GM23248 (cell line): Measurements from ENCODE around the gene PRAC1. TPM values are rescaled to one million over a fixed set of nuclear protein-coding genes. Genes with fewer than 3 reads are reported as not detected.

ENCODE experiments used
- DNase-seq: peaks from one replicate; pipeline ENCODE4 v3.0.0-alpha.2; 2015
- H2AFZ ChIP-seq: fragments of 200-600 bp; sonication (generic); 2 replicates; pipeline ENCODE4 v1.6.1; 2016; ENCODE audit warnings: antibody characterized with exemption
- H3F3A ChIP-seq: fragments of 200-600 bp; sonication (generic); 2 replicates; pipeline ENCODE4 v1.6.1; 2016; ENCODE audit warnings: mild to moderate bottlenecking, antibody characterized with exemption, mixed run types; ENCODE audit not compliant: insufficient read depth
- H3K27ac ChIP-seq: fragments of 200-600 bp; sonication (generic); 2 replicates; pipeline ENCODE4 v1.5.1; 2016; ENCODE audit warnings: mild to moderate bottlenecking
- H3K27me3 ChIP-seq: fragments of 200-600 bp; sonication (generic); replicated peaks from 2 replicates; pipeline ENCODE4 v1.6.1; 2016; ENCODE audit warnings: mild to moderate bottlenecking; ENCODE audit not compliant: insufficient read depth
- H3K36me3 ChIP-seq: fragments of 200-600 bp; sonication (generic); 2 replicates; pipeline ENCODE4 v1.6.1; 2016; ENCODE audit warnings: low read depth, mild to moderate bottlenecking
- H3K4me1 ChIP-seq: fragments of 200-600 bp; sonication (generic); 2 replicates; pipeline ENCODE4 v1.6.1; 2016; ENCODE audit warnings: mild to moderate bottlenecking; ENCODE audit not compliant: insufficient read depth
- H3K4me2 ChIP-seq: fragments of 200-600 bp; sonication (generic); one replicate; pipeline ENCODE4 v1.6.1; 2016; ENCODE audit warnings: mild to moderate bottlenecking; ENCODE audit not compliant: unreplicated experiment
- H3K4me3 ChIP-seq: fragments of 200-600 bp; sonication (generic); 2 replicates; pipeline ENCODE4 v1.5.1; 2016; ENCODE audit warnings: mild to moderate bottlenecking
- H3K79me2 ChIP-seq: fragments of 200-600 bp; sonication (generic); 2 replicates; pipeline ENCODE4 v1.6.1; 2016; ENCODE audit warnings: mild to moderate bottlenecking; ENCODE audit not compliant: insufficient read depth
- H3K9ac ChIP-seq: fragments of 200-600 bp; sonication (generic); 2 replicates; pipeline ENCODE4 v1.6.1; 2016; ENCODE audit warnings: mild to moderate bottlenecking
- H3K9me2 ChIP-seq: fragments of 200-600 bp; sonication (generic); 2 replicates; pipeline ENCODE4 v1.6.1; 2016; ENCODE audit warnings: mixed run types, mild to moderate bottlenecking, moderate library complexity; ENCODE audit not compliant: insufficient read depth
- H3K9me3 ChIP-seq: fragments of 200-600 bp; sonication (generic); one replicate; pipeline ENCODE4 v1.6.1; 2017; ENCODE audit warnings: low read depth
- H4K20me1 ChIP-seq: fragments of 200-600 bp; sonication (generic); 2 replicates; pipeline ENCODE4 v1.6.0; 2016; ENCODE audit not compliant: insufficient read depth
- EZH2 ChIP-seq: fragments of 200-600 bp; sonication (generic); IDR thresholded peaks from 2 replicates; pipeline ENCODE4 v1.6.1; 2018; ENCODE audit warnings: antibody characterized with exemption, mild to moderate bottlenecking; ENCODE audit not compliant: insufficient read depth, poor library complexity, severe bottlenecking
- EZH2phosphoT487 ChIP-seq: fragments of 200-600 bp; sonication (generic); IDR thresholded peaks from 2 replicates; pipeline ENCODE4 v1.6.1; 2018; ENCODE audit warnings: antibody characterized with exemption, moderate library complexity, mild to moderate bottlenecking, low read depth; ENCODE audit not compliant: insufficient read depth
- WGBS, 2 experiments: methylation state at CpG; one replicate each; pipeline ENCODE4 v1.1.6; 2015 to 2017; ENCODE audit warnings: low lambda C conversion rate in 2 of 2, low coverage in 1 of 2; ENCODE audit errors: missing lambda C conversion rate in 2 of 2; 5-methylcytosine and 5-hydroxymethylcytosine counted together
- in situ Hi-C: fragments of 300-500 bp; cut with MboI; formaldehyde crosslinking; loops from 2 replicates; pipeline ENCODE4 v1.15.0; 2020
- polyA plus RNA-seq: library from polyadenylated mRNA; unstranded; fragments of >200 nt; fragmentation: Nextera tagmentation; extraction: Ambion mirVana; gene quantifications from 2 replicates; pipeline ENCODE4 v1.2.1, GENCODE V29; 2016
- total RNA-seq: library from RNA; depleted of rRNA; stranded (reverse); fragments of >200 nt; shearing (Covaris generic); gene quantifications from 2 replicates; pipeline ENCODE4 v1.2.3, GENCODE V29; 2014

PRAC1 gene
- total and polyA plus RNA-seq, 2 experiments from 2014 or later = not detected

- DNase-seq = no peak
- WGBS, 2 experiments = 5 to 6% methylated on average over 37 of the region's 37 CpGs
- H3K9me2 ChIP-seq = no peaks in the 10 kb centered on the region
- H3K4me1 ChIP-seq = no peaks in the 10 kb centered on the region
- no peak overlapping the region for H3K4me2 ChIP-seq
- TF ChIP-seq EZH2phosphoT487 (no peak), EZH2 (peak; percentile 37)
- no peaks in the 10 kb centered on the region for H3K9me3 ChIP-seq
- H3K27me3 ChIP-seq = peaks cover 99% of the 10 kb centered on the region
- in situ Hi-C loops = no loop called here
- H3K4me3 ChIP-seq = no peak overlapping the region
- no peak overlapping the region for H2AFZ ChIP-seq
- H3K27ac ChIP-seq = no peak overlapping the region
- H3K79me2 ChIP-seq = no peaks in the 10 kb centered on the region
- H3F3A ChIP-seq = no peaks in the 10 kb centered on the region
- H3K36me3 ChIP-seq = no peaks in the 10 kb centered on the region
- H4K20me1 ChIP-seq = no peaks in the 10 kb centered on the region
- H3K9ac ChIP-seq = no peak overlapping the region
Observed at GRCh38 chr17:48738803-48739526, 16.6 kb upstream of the PRAC1 start.

GRCh38 chr17:48738424-48738802 lies 16.1 kb upstream of the PRAC1 start:
- in situ Hi-C loops = no loop called here
- Histone ChIP-seq H3K4me3 (no peak overlapping the region), H3K4me2 (no peak overlapping the region)

GRCh38 chr17:48737330-48738043 lies 15.2 kb upstream of the PRAC1 start:
- Histone ChIP-seq H3K9me3 (no peaks in the 10 kb centered on the region), H3F3A (no peaks in the 10 kb centered on the region), H4K20me1 (no peaks in the 10 kb centered on the region), H3K27ac (no peak overlapping the region), H3K4me2 (no peak overlapping the region), H3K79me2 (no peaks in the 10 kb centered on the region), H2AFZ (no peak overlapping the region), H3K27me3 (peaks cover 99% of the 10 kb centered on the region), H3K4me1 (no peaks in the 10 kb centered on the region), H3K36me3 (no peaks in the 10 kb centered on the region), H3K9me2 (no peaks in the 10 kb centered on the region), H3K4me3 (no peak overlapping the region), H3K9ac (no peak overlapping the region)
- in situ Hi-C loops = no loop called here
- TF ChIP-seq EZH2phosphoT487 = no peak
- no peak for TF ChIP-seq EZH2
- WGBS, 2 experiments = 39 to 46% methylated on average over 4 of the region's 4 CpGs
- no peak for DNase-seq

More at GRCh38 chr17:48738424-48738802, 16.1 kb upstream of the PRAC1 start:
- TF ChIP-seq EZH2 (no peak), EZH2phosphoT487 (no peak)
- Histone ChIP-seq H3K4me1 (no peaks in the 10 kb centered on the region), H3K27me3 (peaks cover 99% of the 10 kb centered on the region), H3K27ac (no peak overlapping the region), H4K20me1 (no peaks in the 10 kb centered on the region), H3F3A (no peaks in the 10 kb centered on the region), H2AFZ (no peak overlapping the region), H3K9me2 (no peaks in the 10 kb centered on the region), H3K9ac (no peak overlapping the region), H3K9me3 (no peaks in the 10 kb centered on the region), H3K36me3 (no peaks in the 10 kb centered on the region), H3K79me2 (no peaks in the 10 kb centered on the region)
- DNase-seq = no peak
- WGBS, 2 experiments = 6% methylated on average over 11 of the region's 11 CpGs

- no peaks in the 10 kb centered on the region for H3K4me1 ChIP-seq
- H3K79me2 ChIP-seq = no peaks in the 10 kb centered on the region
- H2AFZ ChIP-seq = no peak overlapping the region
- no peak for TF ChIP-seq EZH2phosphoT487
- no peak for TF ChIP-seq EZH2
- no peak for DNase-seq
- in situ Hi-C loops = no loop called here
- no peak overlapping the region for H3K9ac ChIP-seq
- no peaks in the 10 kb centered on the region for H3F3A ChIP-seq
- H3K4me3 ChIP-seq = no peak overlapping the region
- H4K20me1 ChIP-seq = no peaks in the 10 kb centered on the region
- 1 to 3% methylated on average over 7 of the region's 7 CpGs for WGBS, 2 experiments
- no peaks in the 10 kb centered on the region for H3K36me3 ChIP-seq
- peaks cover 98% of the 10 kb centered on the region for H3K27me3 ChIP-seq
- H3K9me3 ChIP-seq = no peaks in the 10 kb centered on the region
- H3K9me2 ChIP-seq = no peaks in the 10 kb centered on the region
- H3K27ac ChIP-seq = no peak overlapping the region
- no peak overlapping the region for H3K4me2 ChIP-seq
Observed at GRCh38 chr17:48735062-48735351, 12.7 kb upstream of the PRAC1 start.
